NT2/D1 (cell line): ENCODE measurements around the gene DPH3.

ENCODE experiments used
- SUZ12 ChIP-seq: IDR thresholded peaks from 2 replicates; pipeline ENCODE4 v1.6.1; 2011; ENCODE audit not compliant: insufficient read length, insufficient read depth; ENCODE audit errors: extremely low read depth
- ZNF274 ChIP-seq: IDR thresholded peaks from 2 replicates; pipeline ENCODE4 v1.6.1; 2011; ENCODE audit warnings: mild to moderate bottlenecking, low read depth, low read length

DNA sequence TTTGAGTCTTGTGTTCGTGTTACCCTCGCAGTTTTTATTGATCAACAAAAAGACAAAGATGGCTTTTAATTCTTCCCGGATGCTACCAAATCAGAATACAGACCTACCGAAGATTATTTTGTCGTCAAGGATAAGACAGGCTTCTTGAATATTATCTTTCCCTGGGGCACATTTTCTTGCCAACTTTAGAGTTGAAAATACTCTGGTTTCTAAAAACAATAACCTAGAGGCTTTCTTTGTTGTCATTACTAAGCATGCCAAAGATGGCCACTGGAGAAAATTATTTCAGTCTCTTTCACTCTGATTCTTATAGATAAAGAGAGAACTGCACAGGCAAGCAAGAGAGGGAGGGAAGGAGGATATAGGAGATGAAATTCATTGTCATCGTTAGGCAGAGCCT, 34.1 kb upstream of the DPH3 start:
- TF ChIP-seq SUZ12, result no peak
- TF ChIP-seq ZNF274, result no peak
